HepG2 (cell line): ENCODE measurements around the gene ZSWIM7. TPM values are rescaled to one million over a fixed set of nuclear protein-coding genes. Genes with fewer than 3 reads are reported as not detected.

Experiments
- ARNT2 ChIP-seq: sonication (generic); formaldehyde crosslinking; IDR thresholded peaks from 2 replicates; pipeline ENCODE4 v1.8.0; 2022; ENCODE audit warnings: mild to moderate bottlenecking, low read depth, missing genetic modification reagents, moderate library complexity
- ASH2L ChIP-seq: fragments of 300-600, 200-600 bp; sonication (generic); IDR thresholded peaks from 2 replicates; pipeline ENCODE4 v1.7.0; 2017; ENCODE audit warnings: low read depth, mild to moderate bottlenecking, moderate library complexity, mixed read lengths, low read length; ENCODE audit not compliant: insufficient read length
- CBX1 ChIP-seq: IDR thresholded peaks from one replicate; pipeline ENCODE4 v1.6.1; 2016; ENCODE audit warnings: antibody characterized with exemption, low read depth
- CC2D1A ChIP-seq: sonication (generic); formaldehyde crosslinking; IDR thresholded peaks from 2 replicates; pipeline ENCODE4 v1.8.1; 2023; ENCODE audit warnings: mild to moderate bottlenecking, missing genetic modification reagents
- DPF2 ChIP-seq: sonication (generic); formaldehyde crosslinking; IDR thresholded peaks from 2 replicates; pipeline ENCODE4 v1.4.0; 2020; ENCODE audit warnings: mild to moderate bottlenecking, low read depth, missing genetic modification reagents, borderline replicate concordance
- ELF3 ChIP-seq: IDR thresholded peaks from 2 replicates; pipeline ENCODE4 v1.6.1; 2016; ENCODE audit warnings: missing genetic modification reagents, missing compliant biosample characterization
- HMG20B ChIP-seq: conservative IDR thresholded peaks from 2 replicates; pipeline ENCODE4 v1.6.1; 2016; ENCODE audit warnings: missing genetic modification reagents, missing compliant biosample characterization
- KDM2A ChIP-seq: sonication (generic); formaldehyde crosslinking; IDR thresholded peaks from 2 replicates; pipeline ENCODE4 v1.4.0; 2020; ENCODE audit warnings: low read depth, missing genetic modification reagents, borderline replicate concordance
- KDM3A ChIP-seq: IDR thresholded peaks from 2 replicates; pipeline ENCODE4 v1.6.1; 2018; ENCODE audit warnings: low read depth, missing compliant biosample characterization
- LCORL ChIP-seq, 2 experiments: fragments of 450-650 bp in 1 of 2; sonication (generic) in 1 of 2; formaldehyde crosslinking in 1 of 2; IDR thresholded peaks; 2 replicates each; pipeline versions ENCODE4 v1.5.0 to v1.6.1; 2017 to 2020; ENCODE audit warnings: antibody characterized with exemption in 1 of 2, missing genetic modification reagents in 1 of 2
- NFATC3 ChIP-seq: sonication (generic); formaldehyde crosslinking; IDR thresholded peaks from 2 replicates; pipeline ENCODE4 v1.5.1; 2020; ENCODE audit warnings: mild to moderate bottlenecking, missing genetic modification reagents
- PRPF4 ChIP-seq: fragments of 200-400 bp; formaldehyde crosslinking; IDR thresholded peaks from 2 replicates; pipeline ENCODE4 v1.6.1; 2016; ENCODE audit warnings: low read length, low read depth; ENCODE audit not compliant: poor library complexity, severe bottlenecking
- TEAD3 ChIP-seq: optimal IDR thresholded peaks from 2 replicates; pipeline ENCODE3; 2016; ENCODE audit warnings: borderline replicate concordance
- ZFP36L2 ChIP-seq: sonication (generic); formaldehyde crosslinking; IDR thresholded peaks from 2 replicates; pipeline ENCODE4 v1.4.0; 2020; ENCODE audit warnings: missing genetic modification reagents
- ZFP90 ChIP-seq: sonication (generic); formaldehyde crosslinking; IDR thresholded peaks from 2 replicates; pipeline ENCODE4 v1.8.0; 2022; ENCODE audit warnings: missing genetic modification reagents, mild to moderate bottlenecking, inconsistent platforms, borderline replicate concordance
- ZMAT3 ChIP-seq: sonication (generic); formaldehyde crosslinking; conservative IDR thresholded peaks from 2 replicates; pipeline ENCODE4 v1.7.0; 2021; ENCODE audit warnings: missing genetic modification reagents
- ZNF3 ChIP-seq: IDR thresholded peaks from 2 replicates; pipeline ENCODE4 v1.7.0; 2017; ENCODE audit warnings: inconsistent platforms
- ZNF468 ChIP-seq: sonication (generic); formaldehyde crosslinking; IDR thresholded peaks from 2 replicates; pipeline ENCODE4 v1.8.0; 2022; ENCODE audit warnings: mild to moderate bottlenecking, moderate library complexity, missing genetic modification reagents
- ZNF567 ChIP-seq: sonication (generic); formaldehyde crosslinking; IDR thresholded peaks from 2 replicates; pipeline ENCODE4 v1.8.1; 2023; ENCODE audit warnings: mild to moderate bottlenecking, missing genetic modification reagents, borderline replicate concordance
- ZNF720 ChIP-seq: sonication (generic); formaldehyde crosslinking; IDR thresholded peaks from 2 replicates; pipeline ENCODE4 v1.4.0; 2020; ENCODE audit warnings: missing genetic modification reagents
- ZNF780A ChIP-seq: sonication (generic); formaldehyde crosslinking; IDR thresholded peaks from 2 replicates; pipeline ENCODE4 v1.8.0; 2022; ENCODE audit warnings: mild to moderate bottlenecking, missing genetic modification reagents, moderate library complexity
- ZNF883 ChIP-seq: sonication (generic); formaldehyde crosslinking; IDR thresholded peaks from 2 replicates; pipeline ENCODE4 v1.5.1; 2020; ENCODE audit warnings: mild to moderate bottlenecking, missing genetic modification reagents; ENCODE audit errors: not compliant biosample characterization
- ZSCAN29 ChIP-seq: sonication (generic); formaldehyde crosslinking; conservative IDR thresholded peaks from 2 replicates; pipeline ENCODE4 v1.4.0; 2020; ENCODE audit warnings: mild to moderate bottlenecking, missing genetic modification reagents
- polyA plus RNA-seq, 8 experiments: library from polyadenylated mRNA; depleted of rRNA in 3 of 8; stranded (reverse) in 7 of 8; unstranded in 1 of 8; fragments of >200 nt; fragmentation: Illumina TruSeq in 4 of 8; extraction: Trizol in 4 of 8; gene quantifications; 2 replicates each; pipeline versions ENCODE4 v1.2.1 to v1.2.3, GENCODE V29; 2011 to 2016; ENCODE audit warnings: low read depth in 4 of 8, missing spikeins in 1 of 8, mixed read lengths in 1 of 8; ENCODE audit not compliant: insufficient read depth in 1 of 8
- total RNA-seq, 5 experiments: library from RNA; depleted of rRNA; stranded (reverse); fragments of >200 nt; fragmentation: Illumina TruSeq; extraction: Trizol; gene quantifications; 2 replicates each; pipeline ENCODE4 v1.2.3, GENCODE V29; 2016; ENCODE audit warnings: low read depth in 1 of 5
- TF ChIP-seq, protein P1 (sequence below): IDR thresholded peaks from 2 replicates; pipeline ENCODE4 v1.6.1; 2016; ENCODE audit warnings: missing biosample characterization, missing genetic modification reagents, low read depth
- TF ChIP-seq, protein P2 (sequence below): sonication (generic); formaldehyde crosslinking; IDR thresholded peaks from 2 replicates; pipeline ENCODE4 v1.8.0; 2023; ENCODE audit warnings: mild to moderate bottlenecking, missing genetic modification reagents
- TF ChIP-seq, protein P3 (sequence below): IDR thresholded peaks from 2 replicates; pipeline ENCODE4 v1.6.1; 2016; ENCODE audit warnings: low read depth, borderline replicate concordance
- TF ChIP-seq, protein P4 (sequence below): sonication (generic); formaldehyde crosslinking; IDR thresholded peaks from 2 replicates; pipeline ENCODE4 v1.4.0; 2020; ENCODE audit warnings: mild to moderate bottlenecking, missing genetic modification reagents

Gene ZSWIM7
- total and polyA plus RNA-seq, 2 of the 13 experiments (the other 11 are each of a cell fraction or from before 2014, with no cell fraction given) = 13.1 to 28.1 TPM

DNA sequence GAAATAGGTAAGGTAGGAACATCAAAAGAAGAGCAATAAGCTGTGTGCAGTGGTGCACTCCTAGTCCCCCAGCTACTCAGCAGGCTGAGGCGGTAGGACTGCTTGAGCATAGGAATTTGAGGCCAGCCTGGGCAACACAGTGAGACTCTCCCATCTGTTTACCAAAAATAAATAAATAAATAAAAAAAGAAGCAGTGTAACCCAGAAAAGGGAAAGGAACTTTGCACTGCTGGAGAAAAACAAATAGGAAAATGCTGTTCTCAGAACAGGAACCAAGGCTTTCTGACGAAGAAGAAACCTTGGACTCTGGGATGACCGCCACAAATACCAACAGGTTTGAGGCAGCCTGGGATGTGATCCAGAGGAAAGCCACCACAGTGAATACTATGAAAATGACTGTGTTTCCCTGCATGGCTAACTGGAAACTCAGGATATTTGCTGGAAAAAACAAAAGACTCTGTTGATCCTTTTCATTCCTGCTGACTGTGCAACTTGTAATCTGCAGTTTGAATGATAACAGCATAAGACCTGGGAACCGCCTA, 41.3 kb upstream of the ZSWIM7 start (continued):
- TF ChIP-seq ZNF883 (CRISPR knock-in tag) (no peak), ZNF468 (CRISPR knock-in tag) (no peak), ZNF720 (CRISPR knock-in tag) (no peak), ELF3 (peak; percentile 86), KDM2A (CRISPR knock-in tag) (no peak), ZNF567 (CRISPR knock-in tag) (no peak), ZMAT3 (CRISPR knock-in tag) (0 out of 2 replicates have a peak, but pooled peaks have one; percentile 49), DPF2 (peak; percentile 69; the same call in 1 of the 2 replicates), CBX1 (no peak), LCORL (IDR thresholded peaks at IDR 0.05) (no peak), LCORL (CRISPR knock-in tag; IDR thresholded peaks at IDR 0.05) (peak; percentile 78), ARNT2 (CRISPR knock-in tag) (no peak), ZFP90 (CRISPR knock-in tag) (0 out of 2 replicates have a peak, but pooled peaks have one; percentile 48), ZNF3 (CRISPR knock-in tag) (no peak; the same call in 1 of the 2 replicates), ZFP36L2 (CRISPR knock-in tag) (no peak), HMG20B (CRISPR knock-in tag) (no peak), TEAD3 (CRISPR knock-in tag) (peak; percentile 96), ZSCAN29 (CRISPR knock-in tag) (peak; percentile 57; the same call in 1 of the 2 replicates), CC2D1A (CRISPR knock-in tag) (no peak), NFATC3 (CRISPR knock-in tag) (no peak), PRPF4 (no peak), ZNF780A (CRISPR knock-in tag) (no peak), ASH2L (peak; percentile 70), KDM3A (CRISPR knock-in tag) (no peak)
- TF ChIP-seq, protein P1, sequence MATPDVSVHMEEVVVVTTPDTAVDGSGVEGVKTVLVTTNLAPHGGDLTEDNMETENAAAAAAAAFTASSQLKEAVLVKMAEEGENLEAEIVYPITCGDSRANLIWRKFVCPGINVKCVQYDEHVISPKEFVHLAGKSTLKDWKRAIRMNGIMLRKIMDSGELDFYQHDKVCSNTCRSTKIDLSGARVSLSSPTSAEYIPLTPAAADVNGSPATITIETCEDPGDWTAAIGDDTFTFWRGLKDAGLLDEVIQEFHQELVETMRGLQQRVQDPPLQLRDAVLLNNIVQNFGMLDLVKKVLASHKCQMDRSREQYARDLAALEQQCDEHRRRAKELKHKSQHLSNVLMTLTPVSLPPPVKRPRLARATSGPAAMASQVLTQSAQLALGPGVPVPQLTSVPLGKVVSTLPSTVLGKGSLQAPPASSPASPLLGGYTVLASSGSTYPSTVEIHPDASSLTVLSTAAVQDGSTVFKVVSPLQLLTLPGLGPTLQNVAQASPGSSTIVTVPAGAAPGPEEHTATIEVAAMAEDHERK (CRISPR knock-in tag) = no peak
- TF ChIP-seq, protein P2, sequence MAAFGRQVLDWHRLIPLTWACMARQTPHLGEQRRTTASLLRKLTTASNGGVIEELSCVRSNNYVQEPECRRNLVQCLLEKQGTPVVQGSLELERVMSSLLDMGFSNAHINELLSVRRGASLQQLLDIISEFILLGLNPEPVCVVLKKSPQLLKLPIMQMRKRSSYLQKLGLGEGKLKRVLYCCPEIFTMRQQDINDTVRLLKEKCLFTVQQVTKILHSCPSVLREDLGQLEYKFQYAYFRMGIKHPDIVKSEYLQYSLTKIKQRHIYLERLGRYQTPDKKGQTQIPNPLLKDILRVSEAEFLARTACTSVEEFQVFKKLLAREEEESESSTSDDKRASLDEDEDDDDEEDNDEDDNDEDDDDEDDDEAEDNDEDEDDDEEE (CRISPR knock-in tag) = no peak
- TF ChIP-seq, protein P3, sequence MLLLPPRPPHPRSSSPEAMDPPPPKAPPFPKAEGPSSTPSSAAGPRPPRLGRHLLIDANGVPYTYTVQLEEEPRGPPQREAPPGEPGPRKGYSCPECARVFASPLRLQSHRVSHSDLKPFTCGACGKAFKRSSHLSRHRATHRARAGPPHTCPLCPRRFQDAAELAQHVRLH (CRISPR knock-in tag) = 0 out of 2 replicates have a peak, but pooled peaks have one; percentile 41
- TF ChIP-seq, protein P4, sequence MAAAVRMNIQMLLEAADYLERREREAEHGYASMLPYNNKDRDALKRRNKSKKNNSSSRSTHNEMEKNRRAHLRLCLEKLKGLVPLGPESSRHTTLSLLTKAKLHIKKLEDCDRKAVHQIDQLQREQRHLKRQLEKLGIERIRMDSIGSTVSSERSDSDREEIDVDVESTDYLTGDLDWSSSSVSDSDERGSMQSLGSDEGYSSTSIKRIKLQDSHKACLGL (CRISPR knock-in tag) = no peak
